Vagina (tissue), 2 donors: ENCODE measurements around the gene ATP6V0C.

Source experiments
- CTCF ChIP-seq, 3 experiments: fragments of 450-650 bp in 2 of 3; fragments of 200-600 bp in 1 of 3; sonication (generic) in 1 of 3; IDR thresholded peaks; one replicate each; pipeline ENCODE4 v1.5.1; 2017 to 2019; ENCODE audit warnings: antibody characterized with exemption in 3 of 3, mild to moderate bottlenecking in 2 of 3, moderate library complexity in 2 of 3
- POLR2A ChIP-seq, 2 donors: fragments of 450-650 bp; IDR thresholded peaks; one replicate each; pipeline ENCODE4 v1.6.1; 2017; ENCODE audit warnings: antibody characterized with exemption in 2 of 2, mild to moderate bottlenecking in 2 of 2, moderate library complexity in 2 of 2

GRCh38 chr16:2481676-2482075 is 32.1 kb upstream of the ATP6V0C start:
- TF ChIP-seq CTCF (IDR thresholded peaks at IDR 0.05), result no peak
- no peak for TF ChIP-seq POLR2A (IDR thresholded peaks at IDR 0.05)
